CD4-positive, alpha-beta memory T cell (primary cell): ENCODE measurements around the gene B4GALT1. TPM values are rescaled to one million over a fixed set of nuclear protein-coding genes. Genes with fewer than 3 reads are reported as not detected.

Source experiments
- CTCF ChIA-PET: fragments of 350-600 bp; sonication (Branson Sonifier 250); formaldehyde crosslinking; loops from one replicate; lab custom pipeline; 2021; ENCODE audit warnings: inconsistent platforms; ENCODE audit not compliant: partially characterized antibody; lab: Charles Lee
- POLR2A ChIA-PET: fragments of 350-600 bp; sonication (Branson Sonifier 250); formaldehyde crosslinking; loops from one replicate; lab custom pipeline; 2021; ENCODE audit not compliant: partially characterized antibody; lab: Charles Lee
- DNase-seq, 5 donors: peaks; one replicate each; pipeline versions ENCODE4 v3.0.0 to v3.0.0-alpha.2; 2020 to 2022; ENCODE audit warnings: mixed read lengths in 1 of 5
- H3K27ac ChIP-seq: one replicate; pipeline ENCODE4 v1.7.0; 2013; ENCODE audit warnings: low read depth, low read length
- H3K27me3 ChIP-seq: 2 replicates; pipeline ENCODE4 v1.7.0; 2013; ENCODE audit warnings: mild to moderate bottlenecking, low read length, moderate library complexity; ENCODE audit not compliant: insufficient read depth
- H3K36me3 ChIP-seq: 2 replicates; pipeline ENCODE4 v1.7.0; 2013; ENCODE audit warnings: mild to moderate bottlenecking, low read length, moderate library complexity; ENCODE audit not compliant: insufficient read depth
- H3K4me1 ChIP-seq: 2 replicates; pipeline ENCODE4 v1.7.0; 2013; ENCODE audit warnings: mild to moderate bottlenecking, low read length, moderate library complexity; ENCODE audit not compliant: insufficient read depth
- H3K4me3 ChIP-seq, 2 donors: one replicate each; pipeline ENCODE4 v1.7.0; 2013; ENCODE audit warnings: low read length in 2 of 2, mild to moderate bottlenecking in 1 of 2
- H3K9me3 ChIP-seq, 2 donors: one replicate each; pipeline ENCODE4 v1.7.0; 2013; ENCODE audit warnings: low read length in 2 of 2, control low read depth in 1 of 2; ENCODE audit not compliant: control insufficient read depth in 1 of 2
- H3K27ac Mint-ChIP-seq, 7 donors: one replicate each; pipeline ENCODE4 v1.8.0; 2020 to 2021; ENCODE audit warnings: mixed read lengths in 7 of 7, mild to moderate bottlenecking in 6 of 7, inconsistent platforms in 3 of 7, moderate library complexity in 3 of 7
- H3K27me3 Mint-ChIP-seq, 2 donors: one replicate each; pipeline ENCODE4 v1.8.0; 2020 to 2021; ENCODE audit warnings: mixed read lengths in 2 of 2
- H3K36me3 Mint-ChIP-seq, 2 donors: one replicate each; pipeline ENCODE4 v1.8.0; 2020 to 2021; ENCODE audit warnings: mixed read lengths in 2 of 2, inconsistent platforms in 1 of 2, mild to moderate bottlenecking in 1 of 2
- H3K4me1 Mint-ChIP-seq, 4 donors: one replicate each; pipeline ENCODE4 v1.8.0; 2020 to 2021; ENCODE audit warnings: mixed read lengths in 4 of 4, mild to moderate bottlenecking in 1 of 4
- H3K4me3 Mint-ChIP-seq, 8 donors: one replicate each; pipeline ENCODE4 v1.8.0; 2020 to 2021; ENCODE audit warnings: mixed read lengths in 8 of 8, mild to moderate bottlenecking in 7 of 8, moderate library complexity in 6 of 8, inconsistent platforms in 3 of 8
- H3K9me3 Mint-ChIP-seq, 8 donors: one replicate each; pipeline ENCODE4 v1.8.0; 2020 to 2021; ENCODE audit warnings: mixed read lengths in 8 of 8, mild to moderate bottlenecking in 5 of 8, inconsistent platforms in 3 of 8, moderate library complexity in 1 of 8
- intact Hi-C: fragments of 100-400 bp; cut with micrococcal nuclease; formaldehyde crosslinking; loops from one replicate; pipeline ENCODE4 v1.15.1; 2023
- polyA plus RNA-seq, 2 donors: library from polyadenylated mRNA; unstranded; fragments of 300-500 nt; fragmentation: Illumina TruSeq; gene quantifications; one replicate each; pipeline ENCODE4 v1.2.3, GENCODE V29; 2021
- total RNA-seq, 2 experiments: library from RNA; stranded (reverse); gene quantifications; one replicate each; pipeline ENCODE4 v1.2.3, GENCODE V29; 2021

Gene B4GALT1
- total and polyA plus RNA-seq, 4 experiments from 2014 or later: 16.6 to 56.0 (median 43.1) TPM

DNA sequence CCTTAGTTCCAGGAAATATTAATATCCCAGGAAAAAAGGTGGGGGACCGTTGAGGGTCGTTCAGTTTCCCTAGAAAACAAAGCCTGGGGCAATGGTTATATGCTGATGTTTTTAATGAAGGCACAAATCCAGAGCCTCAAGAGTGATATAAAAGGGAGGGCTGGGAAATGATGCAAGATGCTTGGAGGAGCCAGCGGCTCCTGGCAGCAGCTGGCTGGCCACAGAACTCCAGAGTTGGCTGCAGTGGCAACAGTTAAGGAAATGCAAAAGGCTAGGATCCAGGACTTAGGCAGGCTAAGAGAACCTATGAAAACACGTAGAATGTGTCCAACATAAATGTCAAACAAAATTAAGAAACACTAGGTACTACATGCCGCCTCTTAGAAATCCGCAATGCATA is 31.0 kb upstream of the B4GALT1 start:
- no peak for DNase-seq
- ChIA-PET POLR2A (no interaction called here), CTCF (no interaction called here)
- Histone ChIP-seq H3K27me3 (no peaks in the 10 kb centered on the region), H3K4me3 (no peak overlapping the region), H3K9me3 (no peaks in the 10 kb centered on the region), H3K36me3 (no peaks in the 10 kb centered on the region), H3K4me1 (no peaks in the 10 kb centered on the region), H3K27ac (no peak overlapping the region)
- Mint-ChIP-seq H3K36me3 (no peaks in the 10 kb centered on the region), H3K27me3 (peaks cover 0 to 1% of the 10 kb centered on the region in 2 donors), H3K4me3 (no peak overlapping the region), H3K4me1 (peaks cover 4 to 13% (median 5%) of the 10 kb centered on the region in 4 donors), H3K9me3 (no peaks in the 10 kb centered on the region), H3K27ac (no peak overlapping the region)
- intact Hi-C loops: no loop called here

DNA sequence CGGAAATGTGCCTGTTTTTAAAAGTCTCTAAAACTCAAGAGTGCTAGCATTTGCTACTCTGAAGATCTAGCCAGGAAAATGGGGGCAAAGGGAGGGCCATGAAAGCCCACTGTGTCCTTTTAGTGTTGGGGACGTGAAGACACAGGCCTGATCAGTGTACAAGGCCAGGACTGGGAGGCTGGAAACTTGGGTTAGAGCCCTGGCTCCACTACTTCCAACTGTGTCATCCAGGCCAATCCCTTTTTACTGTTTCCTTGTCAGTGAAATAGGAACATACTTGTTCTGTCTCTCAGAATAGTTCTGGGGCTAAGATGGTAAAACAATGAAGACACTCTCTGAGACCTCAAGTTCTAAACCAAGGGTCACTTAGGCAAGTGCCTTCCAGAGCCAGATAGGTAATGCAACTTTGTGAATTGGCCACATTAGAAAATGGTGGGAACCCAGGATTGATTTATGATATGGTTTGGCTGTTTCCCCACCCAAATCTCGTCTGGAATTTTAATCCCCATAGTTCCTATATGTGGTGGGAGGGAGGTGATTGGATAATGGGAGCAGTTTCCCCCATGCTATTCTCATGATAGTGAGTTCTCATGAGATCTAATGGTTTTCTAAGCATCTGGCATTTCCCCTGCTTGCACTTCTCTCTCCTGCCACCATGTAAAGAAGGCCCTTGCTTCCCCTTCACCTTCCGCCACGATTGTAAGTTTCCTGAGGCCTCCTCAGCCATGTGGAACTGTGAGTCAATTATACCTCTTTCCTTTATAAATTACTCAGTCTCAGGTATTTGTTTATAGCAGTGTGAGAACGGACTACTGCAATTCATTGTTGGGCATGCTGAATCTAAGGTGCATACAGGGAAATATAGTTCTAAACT is 30.4 kb upstream of the B4GALT1 start:
- Histone ChIP-seq H3K27me3 (no peaks in the 10 kb centered on the region), H3K9me3 (no peaks in the 10 kb centered on the region), H3K36me3 (no peaks in the 10 kb centered on the region), H3K27ac (no peak overlapping the region), H3K4me1 (no peaks in the 10 kb centered on the region), H3K4me3 (no peak overlapping the region)
- ChIA-PET POLR2A (no interaction called here), CTCF (no interaction called here)
- intact Hi-C loops: no loop called here
- Mint-ChIP-seq H3K27me3 (no peaks in the 10 kb centered on the region), H3K9me3 (no peaks in the 10 kb centered on the region), H3K36me3 (no peaks in the 10 kb centered on the region), H3K4me3 (no peak overlapping the region), H3K4me1 (peaks cover 0 to 8% (median under 1%) of the 10 kb centered on the region in 4 donors), H3K27ac (no peak overlapping the region)
- no peak for DNase-seq

DNA sequence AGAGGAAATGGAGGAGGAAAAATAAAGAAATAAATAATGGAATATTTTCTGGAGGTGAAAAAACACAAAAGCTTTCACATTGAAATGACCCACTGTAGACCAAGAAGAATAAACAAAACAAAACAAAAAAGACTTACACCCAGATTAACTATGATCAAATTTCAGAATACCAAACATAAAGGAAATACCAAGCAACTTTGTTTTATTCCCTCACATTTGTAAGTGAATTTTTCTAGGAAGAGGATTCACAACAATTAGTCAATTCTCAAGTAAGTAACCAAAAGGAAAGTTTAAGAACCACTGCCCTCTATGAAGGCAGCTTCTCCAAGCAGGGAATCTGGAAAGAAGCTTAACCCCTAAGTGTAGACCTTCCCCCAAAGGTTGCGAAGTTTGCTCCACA is 29.6 kb upstream of the B4GALT1 start:
- Histone ChIP-seq H3K4me1 (no peaks in the 10 kb centered on the region), H3K27me3 (no peaks in the 10 kb centered on the region), H3K4me3 (no peak overlapping the region), H3K9me3 (no peaks in the 10 kb centered on the region), H3K36me3 (no peaks in the 10 kb centered on the region), H3K27ac (no peak overlapping the region)
- Mint-ChIP-seq H3K4me3 (no peak overlapping the region), H3K36me3 (no peaks in the 10 kb centered on the region), H3K27me3 (no peaks in the 10 kb centered on the region), H3K9me3 (no peaks in the 10 kb centered on the region), H3K4me1 (peaks cover 0 to under 1% (median 0%) of the 10 kb centered on the region in 4 donors), H3K27ac (peak overlapping the region in 2 of 7 donors; percentile 16 to 46)
- ChIA-PET POLR2A (no interaction called here), CTCF (no interaction called here)
- intact Hi-C loops: no loop called here
- DNase-seq: no peak

DNA sequence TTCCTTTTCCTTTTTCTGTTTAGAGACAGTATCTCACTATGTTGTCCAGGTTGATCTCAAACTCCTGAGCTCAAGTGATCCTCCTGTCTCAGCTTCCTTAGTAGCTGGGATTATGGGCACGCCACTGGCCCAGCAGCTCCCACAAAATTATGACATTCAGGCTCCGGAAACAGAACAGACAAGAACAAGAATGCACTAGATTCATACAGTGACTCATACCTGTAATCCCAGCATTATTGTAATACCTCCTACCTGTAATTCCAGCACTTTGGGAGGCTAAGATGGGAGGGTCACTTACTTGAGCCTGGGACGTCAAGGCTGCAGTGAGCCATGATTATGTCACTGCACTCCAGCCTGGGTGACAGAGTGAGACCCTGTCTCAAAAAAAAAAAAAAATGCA is 26.7 kb upstream of the B4GALT1 start:
- POLR2A ChIA-PET: no interaction called here
- H3K27me3 Mint-ChIP-seq: no peaks in the 10 kb centered on the region

DNA sequence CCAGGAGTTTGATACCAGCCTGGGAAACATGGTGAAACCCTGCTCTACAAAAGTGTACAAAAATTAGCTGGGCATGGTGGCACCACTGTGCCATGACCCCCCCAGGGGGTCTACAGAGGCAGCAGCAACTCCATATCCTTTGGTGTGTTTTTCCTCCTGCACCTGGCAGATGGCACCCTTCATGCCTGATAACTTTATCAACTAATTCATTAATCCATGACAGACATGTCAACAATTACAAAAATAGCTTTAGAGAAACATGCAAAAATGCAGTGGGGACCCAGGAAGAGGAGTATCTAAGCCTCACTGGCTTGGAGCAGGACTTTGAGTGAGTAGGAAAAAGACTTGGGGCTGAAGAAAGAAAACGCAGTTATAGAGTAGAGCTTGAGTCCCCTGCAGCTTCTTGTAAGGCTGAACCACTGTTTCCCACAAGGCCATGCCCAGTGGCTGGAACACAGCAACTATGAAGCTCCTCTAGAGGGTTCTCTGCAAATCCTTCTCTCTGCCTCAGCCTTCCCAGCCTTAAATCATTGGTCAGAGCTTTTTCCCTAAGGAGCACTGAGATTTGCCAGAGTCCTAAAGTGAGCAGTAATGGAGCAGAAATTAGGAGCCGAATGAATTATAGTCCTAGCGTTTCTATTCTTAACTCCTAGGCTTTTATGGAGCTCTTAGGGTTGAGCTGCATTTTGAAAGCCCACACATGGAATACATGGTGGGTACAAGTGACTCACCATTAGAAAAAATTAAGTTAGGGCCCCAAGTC is 25.5 kb upstream of the B4GALT1 start:
- H3K36me3 ChIP-seq: no peaks in the 10 kb centered on the region
- Mint-ChIP-seq H3K4me3 (no peak overlapping the region), H3K9me3 (peaks cover 0 to 2% (median 0%) of the 10 kb centered on the region in 8 donors), H3K4me1 (no peaks in the 10 kb centered on the region), H3K27me3 (no peaks in the 10 kb centered on the region), H3K27ac (peak overlapping the region in 1 of 7 donors; percentile 32), H3K36me3 (no peaks in the 10 kb centered on the region)
- no peak for DNase-seq
- CTCF ChIA-PET: interaction anchor here (0.7 to 1.0 kb wide), 2 partner anchors 9 to 139 kb away, joined by 3 to 4 read pairs; no protein-coding TSS in a partner anchor
- POLR2A ChIA-PET: no interaction called here
- H3K27me3 ChIP-seq: no peaks in the 10 kb centered on the region
- H3K4me3 ChIP-seq: no peak overlapping the region
- H3K9me3 ChIP-seq: no peaks in the 10 kb centered on the region
- intact Hi-C loops: no loop called here
- no peak overlapping the region for H3K27ac ChIP-seq
- no peaks in the 10 kb centered on the region for H3K4me1 ChIP-seq

More for the DNA sequence above, 26.7 kb upstream of the B4GALT1 start:
- no peaks in the 10 kb centered on the region for H3K36me3 ChIP-seq
- H3K4me3 Mint-ChIP-seq: no peak overlapping the region
- H3K27me3 ChIP-seq: no peaks in the 10 kb centered on the region
- DNase-seq: no peak
- H3K27ac Mint-ChIP-seq: no peak overlapping the region
- H3K27ac ChIP-seq: no peak overlapping the region
- no peaks in the 10 kb centered on the region for H3K9me3 ChIP-seq
- H3K36me3 Mint-ChIP-seq: no peaks in the 10 kb centered on the region
- no peaks in the 10 kb centered on the region for H3K4me1 ChIP-seq
- no peak overlapping the region for H3K4me3 ChIP-seq
- intact Hi-C loops: no loop called here
- H3K4me1 Mint-ChIP-seq: no peaks in the 10 kb centered on the region
- CTCF ChIA-PET: interaction anchor here (1.9 kb wide), 1 partner anchor 9 kb away, joined by 5 read pairs; no protein-coding TSS in a partner anchor
- peaks cover 0 to 2% (median 0%) of the 10 kb centered on the region in 8 donors for H3K9me3 Mint-ChIP-seq

DNA sequence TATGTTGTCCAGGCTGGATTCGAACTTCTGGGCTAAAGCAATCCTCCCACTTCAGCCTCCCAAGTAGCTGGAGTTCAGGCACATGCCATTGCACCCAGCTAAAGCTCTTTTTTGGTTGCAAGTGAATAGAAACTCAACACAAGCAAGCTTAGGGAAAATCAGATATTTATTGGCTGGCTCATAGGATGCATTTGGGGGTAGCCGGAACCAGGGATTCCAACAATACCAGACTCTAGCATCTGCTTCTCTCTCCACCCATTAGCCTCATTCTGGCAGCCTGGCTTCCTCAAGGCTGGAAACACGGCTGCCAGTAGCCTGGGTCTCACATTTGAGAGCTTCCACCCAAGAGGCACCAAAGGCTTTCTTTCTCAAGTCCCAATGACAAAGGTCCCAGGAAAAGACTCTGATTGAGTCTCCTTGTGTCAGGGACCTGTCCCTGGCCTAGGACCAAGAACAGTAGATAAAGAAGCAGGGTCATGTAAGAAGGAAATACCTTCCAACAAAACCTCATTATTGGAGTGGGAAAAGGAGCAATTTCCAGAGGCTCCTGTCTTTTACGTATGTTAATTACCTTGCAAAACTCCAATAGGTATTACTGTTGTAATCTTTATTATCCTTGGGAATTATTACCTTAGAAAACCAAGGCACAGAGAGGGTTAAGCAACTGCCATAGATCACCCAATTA is 23.0 kb upstream of the B4GALT1 start:
- no peaks in the 10 kb centered on the region for H3K4me1 ChIP-seq
- H3K4me3 ChIP-seq: no peak overlapping the region
- no peaks in the 10 kb centered on the region for H3K4me1 Mint-ChIP-seq
- intact Hi-C loops: no loop called here
- ChIA-PET CTCF (no interaction called here), POLR2A (no interaction called here)
- no peaks in the 10 kb centered on the region for H3K36me3 ChIP-seq
- H3K9me3 Mint-ChIP-seq: peaks cover 0 to 2% (median 0%) of the 10 kb centered on the region in 8 donors
- H3K36me3 Mint-ChIP-seq: no peaks in the 10 kb centered on the region
- no peaks in the 10 kb centered on the region for H3K27me3 Mint-ChIP-seq
- H3K27ac ChIP-seq: no peak overlapping the region
- H3K27ac Mint-ChIP-seq: no peak overlapping the region
- H3K4me3 Mint-ChIP-seq: no peak overlapping the region
- H3K27me3 ChIP-seq: no peaks in the 10 kb centered on the region
- DNase-seq: no peak
- no peaks in the 10 kb centered on the region for H3K9me3 ChIP-seq

DNA sequence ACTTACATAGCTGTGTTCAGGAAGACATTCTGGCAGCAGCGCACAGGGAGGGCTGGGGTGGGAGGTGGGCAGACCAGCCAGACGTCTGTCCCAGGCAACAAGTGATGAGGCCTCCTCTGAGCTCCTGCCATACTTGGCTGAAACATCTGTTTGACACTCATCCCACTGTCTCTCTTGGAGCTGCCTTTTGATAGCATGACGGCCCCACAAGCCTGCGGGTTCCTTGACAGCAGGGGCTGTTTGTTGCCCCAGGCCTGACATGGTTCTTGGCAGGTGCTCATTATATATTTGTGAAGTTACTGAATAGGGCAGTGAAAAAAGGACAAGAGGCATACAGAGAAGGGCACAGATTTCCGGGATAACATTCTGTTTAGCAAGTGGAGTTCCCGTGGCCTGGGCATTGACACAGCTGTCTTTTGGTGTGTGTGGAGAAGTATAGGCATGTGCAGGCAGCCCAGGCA is 22.2 kb upstream of the B4GALT1 start:
- Mint-ChIP-seq H3K27me3 (no peaks in the 10 kb centered on the region), H3K9me3 (peaks cover 0 to 2% (median 0%) of the 10 kb centered on the region in 8 donors), H3K4me3 (no peak overlapping the region), H3K36me3 (no peaks in the 10 kb centered on the region), H3K4me1 (no peaks in the 10 kb centered on the region), H3K27ac (no peak overlapping the region)
- intact Hi-C loops: no loop called here
- no peak overlapping the region for H3K27ac ChIP-seq
- no peaks in the 10 kb centered on the region for H3K36me3 ChIP-seq
- DNase-seq: no peak
- no peaks in the 10 kb centered on the region for H3K4me1 ChIP-seq
- no peaks in the 10 kb centered on the region for H3K9me3 ChIP-seq
- ChIA-PET POLR2A (no interaction called here), CTCF (interaction anchor here (1.4 kb wide), 1 partner anchor 11 kb away, joined by 4 read pairs; no protein-coding TSS in a partner anchor)
- H3K4me3 ChIP-seq: no peak overlapping the region
- H3K27me3 ChIP-seq: no peaks in the 10 kb centered on the region
